Fibroblast of pulmonary artery (primary cell): ENCODE measurements around the gene CDC26.

ENCODE experiments used
- DNase-seq: peaks from one replicate; pipeline ENCODE4 v3.0.0-alpha.2; 2010; ENCODE audit warnings: low read depth
- H3K4me3 ChIP-seq: replicated peaks from 2 replicates; pipeline ENCODE4 v1.5.1; 2011; ENCODE audit warnings: low read depth, mild to moderate bottlenecking, control low read depth, low read length, moderate library complexity
- TF ChIP-seq, protein P1 (sequence below): IDR thresholded peaks from 2 replicates; pipeline ENCODE4 v1.5.1; 2011; ENCODE audit warnings: mild to moderate bottlenecking, control low read depth, low read length, inconsistent platforms; ENCODE audit errors: missing control alignments

The CDC26 gene

GRCh38 chr9:113269871-113270270 lies 5.5 kb downstream of the CDC26 start:
- TF ChIP-seq, protein P1, sequence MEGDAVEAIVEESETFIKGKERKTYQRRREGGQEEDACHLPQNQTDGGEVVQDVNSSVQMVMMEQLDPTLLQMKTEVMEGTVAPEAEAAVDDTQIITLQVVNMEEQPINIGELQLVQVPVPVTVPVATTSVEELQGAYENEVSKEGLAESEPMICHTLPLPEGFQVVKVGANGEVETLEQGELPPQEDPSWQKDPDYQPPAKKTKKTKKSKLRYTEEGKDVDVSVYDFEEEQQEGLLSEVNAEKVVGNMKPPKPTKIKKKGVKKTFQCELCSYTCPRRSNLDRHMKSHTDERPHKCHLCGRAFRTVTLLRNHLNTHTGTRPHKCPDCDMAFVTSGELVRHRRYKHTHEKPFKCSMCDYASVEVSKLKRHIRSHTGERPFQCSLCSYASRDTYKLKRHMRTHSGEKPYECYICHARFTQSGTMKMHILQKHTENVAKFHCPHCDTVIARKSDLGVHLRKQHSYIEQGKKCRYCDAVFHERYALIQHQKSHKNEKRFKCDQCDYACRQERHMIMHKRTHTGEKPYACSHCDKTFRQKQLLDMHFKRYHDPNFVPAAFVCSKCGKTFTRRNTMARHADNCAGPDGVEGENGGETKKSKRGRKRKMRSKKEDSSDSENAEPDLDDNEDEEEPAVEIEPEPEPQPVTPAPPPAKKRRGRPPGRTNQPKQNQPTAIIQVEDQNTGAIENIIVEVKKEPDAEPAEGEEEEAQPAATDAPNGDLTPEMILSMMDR = no peak

GRCh38 chr9:113269355-113269754 lies 6.0 kb downstream of the CDC26 start:
- H3K4me3 ChIP-seq = no peak overlapping the region
- DNase-seq = no peak
- TF ChIP-seq, protein P1 = no peak

More at GRCh38 chr9:113269871-113270270, 5.5 kb downstream of the CDC26 start:
- no peak for DNase-seq
- no peak overlapping the region for H3K4me3 ChIP-seq

DNA sequence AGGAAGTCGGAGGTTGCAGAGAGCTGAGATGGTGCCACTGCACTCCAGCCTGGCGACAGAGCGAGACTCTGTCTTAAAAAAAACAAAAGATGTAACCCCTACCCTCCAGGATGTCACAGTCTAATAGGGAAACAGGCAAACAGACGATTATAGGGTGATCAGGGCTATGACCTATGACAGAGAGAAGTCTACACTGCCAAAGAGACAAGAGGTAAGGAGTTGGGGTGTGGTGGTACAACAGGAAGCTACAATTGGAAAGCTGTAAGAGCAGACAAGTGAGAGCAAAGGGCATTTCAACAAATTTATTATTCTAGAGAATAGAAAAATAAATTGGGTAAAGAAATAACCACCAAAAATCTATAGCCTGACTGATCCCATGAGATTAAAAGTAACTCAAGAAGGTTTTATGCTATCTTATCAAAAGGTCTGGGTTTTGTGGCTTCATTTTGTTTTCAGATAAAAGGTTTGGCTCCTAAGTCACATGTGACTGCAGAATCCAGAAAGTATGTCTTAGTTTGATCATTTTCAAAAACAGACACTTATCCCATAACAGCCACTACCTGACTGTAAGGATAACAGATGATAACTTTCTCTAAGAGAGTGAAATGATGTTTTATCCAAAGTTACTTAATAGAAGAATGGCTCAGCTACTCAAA lies 7.3 kb downstream of the CDC26 start:
- TF ChIP-seq, protein P1 = no peak
- DNase-seq = no peak
- H3K4me3 ChIP-seq = no peak overlapping the region

- TF ChIP-seq, protein P1 = no peak
- H3K4me3 ChIP-seq = no peak overlapping the region
- DNase-seq = no peak
Measured at GRCh38 chr9:113266174-113266573, 9.2 kb downstream of the CDC26 start.

DNA sequence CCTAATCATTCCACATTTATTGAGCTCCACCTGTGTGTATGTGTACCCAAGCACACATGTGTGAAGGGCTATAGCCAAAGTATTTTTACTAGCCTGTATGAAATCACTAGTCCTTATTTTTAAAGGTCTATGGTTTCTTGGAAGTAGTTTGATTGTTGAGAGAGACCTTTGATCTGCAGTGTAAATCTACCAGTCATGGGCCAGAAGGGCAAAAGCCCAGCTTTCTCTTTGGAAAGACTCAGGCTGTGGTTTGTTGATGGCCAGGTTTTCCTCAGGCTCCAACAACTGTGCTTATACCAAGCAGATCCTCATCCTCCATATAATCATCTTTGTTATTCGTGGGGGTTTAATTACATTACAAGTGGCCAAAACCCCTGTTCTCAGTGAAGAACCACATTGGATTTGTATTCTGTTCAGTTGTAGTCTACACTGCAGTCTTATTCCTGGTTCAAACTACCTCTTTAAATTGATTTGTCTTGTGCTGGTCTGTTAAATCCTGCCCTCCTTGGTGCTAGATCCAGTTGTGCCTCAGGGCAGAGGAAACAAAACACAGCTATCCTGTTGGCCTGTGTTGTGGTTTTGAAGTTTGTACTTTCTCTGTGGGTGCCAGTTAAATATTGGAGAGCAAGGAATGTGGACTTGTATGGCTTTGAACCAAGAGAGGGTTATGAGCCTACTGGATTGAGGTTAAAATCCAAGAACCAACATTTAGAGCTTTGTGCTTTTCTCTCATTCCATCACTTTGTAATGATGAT lies 13.3 kb downstream of the CDC26 start:
- no peak overlapping the region for H3K4me3 ChIP-seq
- no peak for DNase-seq

GRCh38 chr9:113258282-113258681 lies 17.1 kb downstream of the CDC26 start:
- TF ChIP-seq, protein P1 = no peak

More for the DNA sequence above, 13.3 kb downstream of the CDC26 start:
- TF ChIP-seq, protein P1 = no peak

More at GRCh38 chr9:113258282-113258681, 17.1 kb downstream of the CDC26 start:
- DNase-seq = no peak
- H3K4me3 ChIP-seq = no peak overlapping the region
